Activated CD8-positive, alpha-beta memory T cell treated with anti-CD3 and anti-CD28 coated beads, Interleukin-2, amount 10 ng/mL, durations not matched to agents 7 days and 5 days (primary cell): Measurements from ENCODE around the gene CAPN10. TPM values are rescaled to one million over a fixed set of nuclear protein-coding genes. Genes with fewer than 3 reads are reported as not detected.

ENCODE experiments used
- ATAC-seq: fragments of 150-1000 bp; cut with Tn5 transposase; one replicate; pipeline ENCODE4 v1.10.0; 2021; ENCODE audit warnings: moderate library complexity
- CTCF ChIA-PET: fragments of 350-600 bp; sonication (Branson Sonifier 250); formaldehyde crosslinking; loops from one replicate; lab custom pipeline; 2021; ENCODE audit warnings: antibody characterized with exemption; lab: Charles Lee
- DNase-seq: peaks from one replicate; pipeline ENCODE4 v3.0.0-alpha.2; 2020
- H3K27ac Mint-ChIP-seq: one replicate; pipeline ENCODE4 v1.8.0; 2021; ENCODE audit warnings: mild to moderate bottlenecking, mixed read lengths
- H3K27me3 Mint-ChIP-seq: one replicate; pipeline ENCODE4 v1.8.0; 2021; ENCODE audit warnings: mixed read lengths
- H3K36me3 Mint-ChIP-seq: one replicate; pipeline ENCODE4 v1.8.0; 2021; ENCODE audit warnings: mild to moderate bottlenecking, mixed read lengths
- H3K4me1 Mint-ChIP-seq: one replicate; pipeline ENCODE4 v1.8.0; 2021; ENCODE audit warnings: mixed read lengths
- H3K4me3 Mint-ChIP-seq: one replicate; pipeline ENCODE4 v1.8.0; 2021; ENCODE audit warnings: mild to moderate bottlenecking, moderate library complexity, mixed read lengths
- H3K9me3 Mint-ChIP-seq: one replicate; pipeline ENCODE4 v1.8.0; 2022; ENCODE audit warnings: low read depth, mixed read lengths
- total RNA-seq, 2 experiments: library from RNA; stranded (reverse); gene quantifications; one replicate each; pipeline ENCODE4 v1.2.3, GENCODE V29; 2021

CAPN10 gene
- total RNA-seq, 2 experiments from 2014 or later: 54.0 to 75.8 TPM

DNA sequence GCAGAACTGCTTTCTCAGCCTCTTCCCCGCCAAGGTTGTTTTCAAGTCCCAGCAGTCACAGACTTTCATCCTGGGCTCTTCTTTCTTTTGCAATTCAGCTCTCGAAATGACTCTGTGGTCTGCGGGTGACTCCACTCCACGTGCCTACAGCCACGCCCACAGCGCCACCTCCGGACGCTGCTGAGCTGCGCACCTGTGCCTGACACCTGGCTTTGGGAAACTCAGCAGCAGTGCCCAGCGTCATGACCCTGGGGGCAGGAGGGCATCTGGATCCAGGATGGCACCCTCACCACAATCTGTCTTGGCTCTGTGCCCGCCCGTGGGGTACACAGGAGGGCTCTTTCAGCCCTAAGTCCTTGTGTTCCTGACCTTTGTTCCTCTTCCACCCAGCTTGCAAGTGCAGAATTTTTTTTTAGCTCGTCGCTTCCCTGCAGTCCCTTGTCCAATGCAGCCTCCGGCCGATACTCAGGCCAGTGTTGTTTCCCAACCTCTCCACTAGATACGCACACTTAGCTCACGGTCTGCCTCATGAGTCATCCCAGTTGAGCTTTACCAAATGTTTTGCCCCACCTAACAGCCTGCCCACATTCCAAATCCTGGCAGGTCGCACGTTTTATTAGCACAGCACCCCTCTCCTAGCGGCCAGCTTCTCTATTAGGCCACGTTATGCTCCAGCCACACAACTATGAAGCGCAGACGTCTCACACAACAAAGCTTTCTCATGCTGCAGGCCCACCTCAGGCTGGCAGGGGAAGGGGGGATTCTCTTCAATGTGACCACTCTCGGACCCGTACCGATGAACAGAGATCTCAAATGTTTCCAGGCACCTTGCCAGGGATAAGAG, 6.5 kb upstream of the CAPN10 start:
- H3K36me3 Mint-ChIP-seq: peaks cover 19% of the 10 kb centered on the region
- CTCF ChIA-PET: interaction anchor here (1.1 to 7.6 kb wide), 12 partner anchors 8 to 1451 kb away, joined by 3 to 99 read pairs (median 5); partner anchors contain the start of genes GPR35 and RNPEPL1
- H3K4me1 Mint-ChIP-seq: peaks cover 46% of the 10 kb centered on the region
- peak; percentile 88 for ATAC-seq
- H3K27ac Mint-ChIP-seq: peak overlapping the region; percentile 80
- H3K27me3 Mint-ChIP-seq: no peaks in the 10 kb centered on the region
- no peaks in the 10 kb centered on the region for H3K9me3 Mint-ChIP-seq
- no peak overlapping the region for H3K4me3 Mint-ChIP-seq
- DNase-seq: peak; percentile 90

DNA sequence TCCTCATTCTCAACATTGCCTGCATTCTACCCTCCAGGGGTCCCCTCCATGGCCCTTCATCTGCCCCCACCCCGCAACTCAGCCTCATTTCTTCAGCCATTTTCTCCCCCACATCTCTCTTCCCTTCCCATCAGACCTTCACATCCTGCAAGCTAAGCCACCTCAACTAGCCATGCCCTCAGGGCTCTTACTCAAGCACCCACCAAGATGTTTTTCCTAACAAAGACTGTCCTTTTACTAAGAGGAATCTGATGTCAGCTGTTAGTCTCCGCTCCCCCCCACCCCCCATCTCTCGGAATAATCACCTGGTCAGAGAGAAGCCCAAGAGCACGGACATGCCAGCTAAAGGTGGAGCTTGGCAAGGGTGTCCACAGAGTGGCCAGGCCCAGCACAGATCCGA, 4.7 kb upstream of the CAPN10 start:
- no peaks in the 10 kb centered on the region for H3K27me3 Mint-ChIP-seq
- ATAC-seq: no peak
- no peaks in the 10 kb centered on the region for H3K9me3 Mint-ChIP-seq
- CTCF ChIA-PET: interaction anchor here (0.7 to 7.6 kb wide), 2 partner anchors 15 to 40 kb away, joined by 4 to 99 read pairs; partner anchors contain the start of gene RNPEPL1
- peaks cover 54% of the 10 kb centered on the region for H3K4me1 Mint-ChIP-seq
- H3K4me3 Mint-ChIP-seq: no peak overlapping the region
- DNase-seq: no peak
- H3K27ac Mint-ChIP-seq: no peak overlapping the region
- peaks cover 16% of the 10 kb centered on the region for H3K36me3 Mint-ChIP-seq

DNA sequence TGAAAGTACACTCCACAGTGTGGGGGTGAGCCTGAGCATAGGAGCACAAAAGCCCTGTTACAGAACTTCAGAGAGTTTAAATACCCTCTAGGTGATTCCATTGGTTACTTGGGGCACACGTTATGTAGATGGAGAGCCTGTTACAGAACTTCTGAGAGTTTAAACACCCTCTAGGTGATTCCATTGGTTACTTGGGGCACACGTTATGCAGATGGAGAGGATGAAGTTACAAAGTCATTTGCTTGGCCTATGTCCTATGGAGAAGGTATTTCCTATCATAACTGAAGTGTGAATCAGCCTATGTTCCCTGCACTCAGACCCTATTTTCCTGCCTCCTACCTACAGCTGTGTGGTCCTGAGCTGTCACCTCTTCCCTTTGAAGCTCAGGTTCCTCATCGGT, 3.8 kb upstream of the CAPN10 start:
- H3K36me3 Mint-ChIP-seq: peaks cover 16% of the 10 kb centered on the region
- H3K27ac Mint-ChIP-seq: no peak overlapping the region
- ATAC-seq (no peak), DNase-seq (no peak)
- H3K4me1 Mint-ChIP-seq: peaks cover 59% of the 10 kb centered on the region
- no peaks in the 10 kb centered on the region for H3K9me3 Mint-ChIP-seq
- no peak overlapping the region for H3K4me3 Mint-ChIP-seq
- H3K27me3 Mint-ChIP-seq: no peaks in the 10 kb centered on the region
- CTCF ChIA-PET: interaction anchor here (0.8 to 7.6 kb wide), 3 partner anchors 16 to 40 kb away, joined by 3 to 99 read pairs (median 62); partner anchors contain the start of genes GPR35 and RNPEPL1

DNA sequence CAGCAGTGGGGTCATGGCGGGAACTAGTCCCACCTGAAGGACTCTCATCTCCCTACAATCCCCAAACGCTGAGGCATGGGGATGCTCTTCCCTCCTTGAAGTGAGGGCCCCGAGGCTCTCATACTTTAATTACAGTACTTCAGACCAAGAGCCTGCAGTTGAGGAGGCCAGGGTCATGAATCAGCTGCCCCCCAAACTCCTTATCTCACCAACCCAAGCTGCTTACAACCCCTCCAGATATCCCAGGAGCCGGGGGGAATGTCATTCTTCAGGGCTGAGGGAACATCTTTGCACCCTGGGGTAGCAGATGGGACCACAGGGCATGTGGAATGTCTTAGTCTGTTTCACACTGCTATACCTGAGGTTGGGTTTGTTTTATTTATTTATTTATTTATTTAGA, 2.8 kb upstream of the CAPN10 start:
- ATAC-seq (no peak), DNase-seq (no peak)
- Mint-ChIP-seq H3K36me3 (peaks cover 14% of the 10 kb centered on the region), H3K9me3 (no peaks in the 10 kb centered on the region), H3K27me3 (no peaks in the 10 kb centered on the region), H3K27ac (no peak overlapping the region), H3K4me3 (no peak overlapping the region), H3K4me1 (peaks cover 62% of the 10 kb centered on the region)
- CTCF ChIA-PET: interaction anchor here (0.8 to 7.0 kb wide), 2 partner anchors 27 to 39 kb away, joined by 3 to 62 read pairs; partner anchors contain the start of gene GPR35

DNA sequence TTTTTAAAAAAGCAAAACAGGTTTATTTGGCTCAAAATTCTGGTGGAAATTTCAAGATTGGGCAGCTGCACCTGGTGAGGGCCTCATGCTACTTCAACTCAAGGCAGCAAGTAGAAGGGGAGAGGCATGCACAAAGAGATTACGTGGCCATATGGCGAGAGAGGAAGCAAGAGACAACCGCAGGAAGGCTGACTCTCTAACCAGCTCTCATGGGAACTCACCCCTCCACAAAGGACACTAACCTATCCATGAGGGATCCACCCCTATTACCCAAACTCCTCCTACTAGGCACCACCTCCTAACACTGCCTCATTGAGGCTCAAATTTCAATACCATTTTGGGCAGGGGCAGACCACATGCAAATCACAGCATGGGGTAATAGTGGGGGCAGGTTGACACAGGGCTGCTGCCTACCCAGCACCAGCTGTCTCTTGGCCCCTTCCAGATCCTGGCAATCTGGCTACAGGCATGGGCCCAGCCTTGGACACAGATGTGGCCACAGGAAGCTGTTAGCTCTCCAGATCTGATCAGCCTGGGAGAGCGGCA, 2.0 kb upstream of the CAPN10 start:
- DNase-seq (no peak), ATAC-seq (no peak)
- CTCF ChIA-PET: interaction anchor here (0.8 to 7.0 kb wide), 3 partner anchors 10 to 39 kb away, joined by 3 to 82 read pairs (median 62); partner anchors contain the start of gene GPR35
- H3K9me3 Mint-ChIP-seq: no peaks in the 10 kb centered on the region
- peaks cover 15% of the 10 kb centered on the region for H3K36me3 Mint-ChIP-seq
- H3K27ac Mint-ChIP-seq: no peak overlapping the region
- peak overlapping the region; percentile 61 for H3K4me3 Mint-ChIP-seq
- H3K4me1 Mint-ChIP-seq: peaks cover 59% of the 10 kb centered on the region
- H3K27me3 Mint-ChIP-seq: no peaks in the 10 kb centered on the region

DNA sequence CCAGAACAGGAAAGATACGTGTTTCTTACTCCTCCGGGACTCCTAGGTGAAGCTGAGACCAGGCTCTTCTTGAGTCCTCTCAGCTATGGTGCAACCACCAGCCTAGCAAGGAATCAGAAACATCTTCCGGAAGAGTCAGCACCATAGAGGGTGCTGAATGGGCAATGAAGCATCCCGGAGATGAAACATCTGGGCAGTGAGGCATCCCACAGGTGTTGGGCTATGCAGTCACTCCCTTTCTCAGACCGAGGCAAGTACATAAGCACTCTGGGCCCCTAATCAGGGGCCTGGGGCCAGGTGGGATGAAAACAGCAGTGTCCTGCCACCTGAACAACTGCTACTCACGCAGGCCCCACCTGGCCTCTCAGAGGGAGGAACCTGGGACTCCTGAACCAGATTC, 1.4 kb upstream of the CAPN10 start:
- H3K27me3 Mint-ChIP-seq: no peaks in the 10 kb centered on the region
- peaks cover 53% of the 10 kb centered on the region for H3K4me1 Mint-ChIP-seq
- no peak for DNase-seq
- peak overlapping the region; percentile 41 for H3K27ac Mint-ChIP-seq
- ATAC-seq: no peak
- peak overlapping the region; percentile 61 for H3K4me3 Mint-ChIP-seq
- H3K36me3 Mint-ChIP-seq: peaks cover 13% of the 10 kb centered on the region
- CTCF ChIA-PET: interaction anchor here (0.8 to 7.0 kb wide), 7 partner anchors 8 to 71 kb away, joined by 3 to 82 read pairs (median 18); partner anchors contain the start of genes DUSP28 and GPR35
- no peaks in the 10 kb centered on the region for H3K9me3 Mint-ChIP-seq

DNA sequence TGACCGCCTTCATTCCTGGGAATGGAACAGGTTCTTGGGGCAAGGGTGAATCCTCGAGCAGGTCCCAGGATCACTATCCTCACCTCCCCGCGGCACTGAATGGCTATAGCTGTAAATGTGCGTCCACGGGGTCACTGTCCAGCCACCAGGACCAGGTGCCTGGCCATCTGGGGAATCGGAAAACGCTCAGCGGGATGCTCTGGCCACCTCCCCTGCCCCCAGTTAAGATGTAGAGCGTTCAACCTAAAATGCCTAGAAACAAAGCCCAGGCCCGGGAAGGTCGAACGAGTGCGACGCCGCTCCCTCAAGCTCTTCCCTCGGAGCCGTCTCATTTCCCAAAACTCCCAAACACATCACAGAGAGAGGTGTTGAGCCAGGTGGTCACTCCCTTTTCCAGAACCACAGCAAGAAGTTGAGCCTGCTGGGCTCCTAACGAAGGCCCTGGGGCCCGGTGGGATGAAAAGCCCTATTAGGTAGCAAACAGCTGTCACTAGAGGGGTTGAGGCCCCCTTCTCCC, 795 bp upstream of the CAPN10 start:
- CTCF ChIA-PET: interaction anchor here (0.8 to 7.0 kb wide), 14 partner anchors 8 to 72 kb away, joined by 3 to 82 read pairs (median 9); partner anchors contain the start of genes ANKMY1, DUSP28, GPR35 and RNPEPL1
- H3K27ac Mint-ChIP-seq: peak overlapping the region; percentile 89
- no peaks in the 10 kb centered on the region for H3K9me3 Mint-ChIP-seq
- H3K27me3 Mint-ChIP-seq: no peaks in the 10 kb centered on the region
- H3K4me3 Mint-ChIP-seq: peak overlapping the region; percentile 91
- peaks cover 47% of the 10 kb centered on the region for H3K4me1 Mint-ChIP-seq
- ATAC-seq: no peak
- no peak for DNase-seq
- H3K36me3 Mint-ChIP-seq: peaks cover 9% of the 10 kb centered on the region

DNA sequence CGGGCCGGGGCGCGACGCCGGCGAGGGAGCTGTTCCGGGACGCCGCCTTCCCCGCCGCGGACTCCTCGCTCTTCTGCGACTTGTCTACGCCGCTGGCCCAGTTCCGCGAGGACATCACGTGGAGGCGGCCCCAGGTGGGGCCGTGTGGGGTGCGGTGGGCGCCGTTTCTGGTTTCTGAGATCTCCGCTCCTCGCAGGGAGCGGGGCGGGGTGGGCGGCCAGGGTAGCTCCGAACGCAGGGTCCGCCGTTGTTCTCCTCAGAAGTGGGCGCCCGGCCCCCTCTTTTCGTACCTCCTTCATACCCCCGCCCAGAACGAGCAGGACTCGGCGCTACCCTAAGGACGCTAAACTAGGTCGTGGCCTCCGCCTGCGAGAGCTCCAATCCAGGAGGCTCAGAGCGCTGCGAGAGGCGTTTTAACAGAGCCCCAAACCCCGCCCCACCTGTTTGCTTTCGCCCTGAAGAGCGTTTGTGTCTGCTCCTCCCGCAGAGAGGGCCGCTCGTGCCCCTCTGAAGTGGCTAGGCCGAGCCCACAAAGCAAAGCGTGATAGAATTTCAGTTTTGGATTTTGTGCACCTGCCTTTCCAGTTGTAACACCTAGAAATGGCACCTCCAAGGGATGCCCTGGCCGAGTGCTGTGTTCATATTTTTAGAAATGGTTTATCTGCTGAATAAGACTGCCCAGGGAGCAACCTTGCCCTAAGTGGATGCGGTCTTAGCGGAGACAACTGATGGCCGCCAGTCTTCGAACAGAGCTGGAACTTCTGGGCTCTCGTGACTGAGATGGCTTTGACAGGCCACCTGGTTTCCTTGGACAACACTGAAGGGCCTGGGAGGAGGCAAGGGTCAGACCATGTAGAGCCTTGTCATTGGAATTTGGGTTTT, 626 bp downstream of the CAPN10 start:
- peak; percentile 37 for ATAC-seq
- H3K4me1 Mint-ChIP-seq: peaks cover 45% of the 10 kb centered on the region
- H3K36me3 Mint-ChIP-seq: peaks cover 3% of the 10 kb centered on the region

DNA sequence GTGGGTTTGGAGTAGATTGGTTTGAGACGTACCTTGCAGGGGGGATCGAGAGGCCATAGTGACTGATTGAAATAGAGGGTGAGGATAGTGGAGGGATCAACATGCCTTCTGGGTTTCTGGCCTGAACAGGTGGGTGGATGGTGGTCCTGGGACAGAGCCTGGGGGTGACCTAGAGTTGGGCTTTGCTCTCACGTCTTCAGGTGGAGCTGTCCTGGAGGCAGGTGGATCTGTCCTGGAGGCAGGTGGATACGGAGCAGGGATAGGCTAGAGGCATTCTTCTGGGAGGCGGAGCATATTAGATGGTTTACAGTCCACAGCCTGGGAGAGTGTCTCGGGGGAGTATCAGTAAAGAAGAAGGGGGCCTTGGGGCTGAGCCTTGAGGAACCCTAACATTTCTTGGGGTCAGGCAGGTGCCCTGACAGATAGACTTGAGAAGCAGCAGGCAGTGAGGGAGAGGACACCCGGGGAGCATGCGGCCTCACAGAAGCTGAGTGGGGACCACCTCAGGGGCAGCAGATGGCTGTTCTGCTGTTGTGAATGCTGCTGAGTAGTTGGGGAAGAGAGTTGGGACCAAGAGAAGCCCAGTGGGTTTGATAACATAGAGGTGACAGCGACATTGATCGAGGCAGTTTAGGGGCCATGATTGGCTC, 1.6 kb downstream of the CAPN10 start:
- DNase-seq (no peak), ATAC-seq (no peak)
- no peaks in the 10 kb centered on the region for H3K27me3 Mint-ChIP-seq
- H3K9me3 Mint-ChIP-seq: no peaks in the 10 kb centered on the region
- CTCF ChIA-PET: interaction anchor here (1.3 to 7.0 kb wide), 12 partner anchors 8 to 74 kb away, joined by 3 to 82 read pairs (median 8); partner anchors contain the start of genes ANKMY1, GPR35 and RNPEPL1
- peak overlapping the region; percentile 81 for H3K27ac Mint-ChIP-seq
- peaks cover 41% of the 10 kb centered on the region for H3K4me1 Mint-ChIP-seq
- H3K4me3 Mint-ChIP-seq: peak overlapping the region; percentile 91
- peaks cover 4% of the 10 kb centered on the region for H3K36me3 Mint-ChIP-seq

More for the DNA sequence above, 626 bp downstream of the CAPN10 start:
- peak; percentile 79 for DNase-seq
- H3K4me3 Mint-ChIP-seq: peak overlapping the region; percentile 91
- CTCF ChIA-PET: interaction anchor here (1.2 to 7.0 kb wide), 15 partner anchors 10 to 73 kb away, joined by 3 to 82 read pairs (median 9); partner anchors contain the start of genes ANKMY1, DUSP28, GPR35 and RNPEPL1
- no peaks in the 10 kb centered on the region for H3K9me3 Mint-ChIP-seq
- no peaks in the 10 kb centered on the region for H3K27me3 Mint-ChIP-seq
- peak overlapping the region; percentile 81 for H3K27ac Mint-ChIP-seq

DNA sequence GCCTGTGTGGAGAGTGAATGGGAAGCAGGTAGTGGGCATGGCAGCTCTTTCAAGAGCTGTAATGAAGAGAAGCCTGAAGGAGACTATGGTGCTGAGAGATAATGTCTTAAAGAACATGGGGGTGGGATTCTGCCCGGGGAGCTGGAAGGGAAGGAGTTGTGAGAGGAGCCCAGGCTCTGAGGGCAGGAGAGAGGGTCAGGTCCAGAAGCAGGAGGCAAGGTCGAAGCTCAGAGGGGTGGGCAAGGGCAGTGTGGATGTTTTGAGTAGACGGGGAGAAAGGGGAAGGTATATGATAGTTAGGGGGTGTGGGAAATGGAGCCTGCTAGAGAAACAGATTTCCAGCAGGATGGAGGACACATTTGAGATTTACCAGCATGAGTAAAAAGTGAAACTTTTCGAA, 2.1 kb downstream of the CAPN10 start:
- peaks cover 4% of the 10 kb centered on the region for H3K36me3 Mint-ChIP-seq
- H3K9me3 Mint-ChIP-seq: no peaks in the 10 kb centered on the region
- H3K27ac Mint-ChIP-seq: peak overlapping the region; percentile 1
- CTCF ChIA-PET: interaction anchor here (1.4 to 7.0 kb wide), 5 partner anchors 9 to 75 kb away, joined by 4 to 82 read pairs (median 40); partner anchors contain the start of gene GPR35
- peaks cover 37% of the 10 kb centered on the region for H3K4me1 Mint-ChIP-seq
- H3K4me3 Mint-ChIP-seq: peak overlapping the region; percentile 0
- ATAC-seq: no peak
- no peak for DNase-seq
- H3K27me3 Mint-ChIP-seq: no peaks in the 10 kb centered on the region

DNA sequence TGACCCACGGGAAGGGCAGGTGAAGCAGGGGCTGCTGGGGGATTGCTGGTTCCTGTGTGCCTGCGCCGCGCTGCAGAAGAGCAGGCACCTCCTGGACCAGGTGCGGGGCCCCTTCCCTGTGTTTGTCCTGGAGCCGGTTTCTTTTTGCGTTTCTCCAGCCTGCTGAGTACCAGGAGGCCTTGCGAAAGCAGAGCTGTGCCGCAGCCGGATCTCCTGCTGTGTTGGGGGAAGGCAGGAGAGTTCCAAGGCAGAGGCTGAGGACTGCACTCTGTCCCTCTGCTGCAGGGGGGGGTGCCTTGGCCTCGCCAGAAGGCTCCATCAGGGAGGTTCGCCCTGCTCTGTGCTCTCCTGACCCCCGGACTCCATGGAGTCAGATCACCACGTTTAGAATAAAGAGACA, 2.8 kb downstream of the CAPN10 start:
- Mint-ChIP-seq H3K27ac (no peak overlapping the region), H3K4me1 (peaks cover 35% of the 10 kb centered on the region), H3K27me3 (no peaks in the 10 kb centered on the region), H3K4me3 (no peak overlapping the region), H3K9me3 (no peaks in the 10 kb centered on the region), H3K36me3 (peaks cover 4% of the 10 kb centered on the region)
- DNase-seq (no peak), ATAC-seq (no peak)
- CTCF ChIA-PET: interaction anchor here (1.9 to 7.0 kb wide), 4 partner anchors 19 to 75 kb away, joined by 7 to 82 read pairs (median 51); partner anchors contain the start of gene GPR35
